ENCODE results near the gene NEDD4L. TPM values are rescaled to one million over a fixed set of nuclear protein-coding genes. Genes with fewer than 3 reads are reported as not detected.
"Not testable (repeated sequence)": the region's sequence is repeated elsewhere in the genome, so short reads cannot be mapped to it uniquely, and the experiment has no call there.

The NEDD4L gene
- total RNA-seq, 1 donor from 2014 or later = 55.3 TPM

DNA sequence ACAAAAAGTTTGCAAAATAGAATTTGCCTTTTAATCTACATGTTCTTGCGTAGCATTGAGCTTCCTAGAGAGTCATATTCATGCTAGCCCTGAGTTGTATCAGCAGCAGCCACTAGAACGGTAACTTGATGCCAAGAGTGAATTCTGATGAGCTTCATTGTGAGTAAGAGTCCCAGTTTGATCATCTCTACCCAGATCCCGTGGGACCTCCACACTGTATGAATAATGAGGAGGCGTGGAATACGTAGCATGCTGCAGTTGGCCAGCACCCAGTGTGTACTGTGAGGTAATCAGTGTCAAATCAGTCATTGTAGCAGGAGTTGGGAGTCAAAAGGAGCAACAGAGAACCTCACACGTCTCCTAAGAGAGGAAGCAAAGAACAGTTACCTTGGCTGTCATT is 197.9 kb downstream of the NEDD4L start:
- DNase-seq = no peak

DNA sequence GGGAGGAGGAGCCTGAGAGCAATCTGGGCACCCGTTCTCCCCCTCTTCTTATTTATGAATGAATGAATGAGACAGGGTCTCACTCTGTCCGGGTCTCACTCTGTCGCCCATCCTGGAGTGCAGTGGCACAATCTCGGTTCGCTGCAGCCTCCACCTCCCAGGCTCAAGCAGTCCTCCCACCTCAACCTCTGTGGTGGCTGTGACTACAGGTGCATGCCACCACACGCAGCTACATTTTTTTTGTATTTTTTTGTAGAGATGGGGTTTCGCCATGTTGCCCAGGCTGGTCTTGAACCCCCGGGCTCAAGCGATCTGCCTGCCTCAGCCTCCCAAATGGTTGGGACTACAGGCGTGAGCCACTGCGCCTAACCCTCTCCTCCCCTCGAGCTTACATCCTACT is 198.4 kb downstream of the NEDD4L start:
- no peak for DNase-seq

DNA sequence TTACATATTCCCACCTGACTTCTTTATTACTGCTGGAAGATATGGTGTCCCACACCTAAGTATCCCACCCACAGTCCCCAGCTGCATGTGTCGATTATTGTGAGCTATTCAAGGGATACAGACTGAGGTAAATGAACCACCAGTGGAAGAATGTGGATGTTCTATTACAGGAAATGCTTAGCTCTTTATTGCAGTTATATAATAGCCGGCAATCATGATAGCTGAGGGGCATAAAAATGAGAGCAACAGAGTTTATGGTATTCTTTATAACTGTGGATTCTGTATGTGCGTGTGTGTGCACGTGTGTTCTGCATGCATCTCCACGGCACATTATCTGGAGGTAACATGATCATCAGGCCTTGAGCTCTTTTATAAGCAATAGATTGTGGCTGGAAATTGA is 198.9 kb downstream of the NEDD4L start:
- no peak for DNase-seq

- no peak for DNase-seq
These were observed 199.4 kb downstream of the NEDD4L start for GRCh38 chr18:58243401-58243800.

GRCh38 chr18:58247363-58247834 is 203.4 kb downstream of the NEDD4L start:
- peak; percentile 65 for DNase-seq

DNA sequence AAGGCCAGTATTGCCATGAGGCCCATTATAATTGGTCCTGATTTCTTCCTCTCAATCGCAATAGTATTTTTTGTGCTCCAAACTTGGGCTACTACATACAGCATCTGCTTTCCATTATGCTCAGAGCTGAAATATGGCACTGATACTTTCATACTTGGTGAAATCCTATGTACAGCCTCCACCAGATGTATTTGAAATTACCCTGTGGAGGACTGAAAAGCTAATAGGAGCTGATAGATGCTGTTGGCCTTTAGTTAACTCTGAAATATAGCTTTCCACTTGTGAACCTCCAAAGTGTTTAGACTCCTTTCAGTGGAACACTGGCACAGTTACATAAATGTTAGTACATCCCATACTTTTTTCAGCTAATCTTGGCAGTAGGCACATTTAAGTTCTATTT is 205.7 kb downstream of the NEDD4L start:
- no peak for DNase-seq

DNA sequence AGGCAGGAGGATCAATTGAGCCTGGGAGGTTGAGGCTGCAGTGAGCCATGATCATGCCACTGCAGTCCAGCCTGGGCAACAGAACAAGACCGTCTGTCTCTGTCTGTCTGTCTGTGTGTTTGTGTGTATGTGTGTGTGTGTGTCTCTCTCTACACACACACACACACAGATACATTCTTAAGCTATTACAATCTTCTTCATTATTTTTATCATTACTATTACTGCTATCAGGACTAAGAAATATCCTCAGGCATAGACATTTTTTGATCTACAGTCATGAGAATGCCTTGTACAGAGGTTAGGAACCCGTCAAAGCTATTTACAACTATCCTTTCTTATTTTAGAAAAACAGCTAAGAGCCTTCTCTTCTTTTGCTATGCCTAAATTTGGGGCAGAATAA is 207.4 kb downstream of the NEDD4L start:
- no peak for DNase-seq

- no peak for DNase-seq
These were observed 208.1 kb downstream of the NEDD4L start for GRCh38 chr18:58252166-58252565.

DNA sequence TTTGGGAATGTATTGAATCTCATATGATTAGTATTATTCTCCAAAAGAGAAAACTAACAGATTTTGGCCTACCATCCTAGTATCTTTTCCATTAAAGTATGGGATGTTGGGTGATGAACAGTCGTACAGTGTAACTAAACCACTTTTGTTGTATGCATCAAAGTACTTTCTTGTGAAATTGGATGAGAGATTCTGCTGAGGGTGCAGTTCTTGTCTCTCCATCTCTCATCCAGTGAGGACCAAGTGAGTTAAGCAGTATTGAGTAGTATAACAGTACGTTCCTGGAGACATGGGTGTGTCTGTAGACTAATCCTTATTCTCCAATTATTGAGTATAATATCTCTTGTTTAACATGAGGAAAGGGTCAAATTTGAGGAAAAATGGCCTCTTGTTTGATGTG is 209.3 kb downstream of the NEDD4L start:
- no peak for DNase-seq

DNA sequence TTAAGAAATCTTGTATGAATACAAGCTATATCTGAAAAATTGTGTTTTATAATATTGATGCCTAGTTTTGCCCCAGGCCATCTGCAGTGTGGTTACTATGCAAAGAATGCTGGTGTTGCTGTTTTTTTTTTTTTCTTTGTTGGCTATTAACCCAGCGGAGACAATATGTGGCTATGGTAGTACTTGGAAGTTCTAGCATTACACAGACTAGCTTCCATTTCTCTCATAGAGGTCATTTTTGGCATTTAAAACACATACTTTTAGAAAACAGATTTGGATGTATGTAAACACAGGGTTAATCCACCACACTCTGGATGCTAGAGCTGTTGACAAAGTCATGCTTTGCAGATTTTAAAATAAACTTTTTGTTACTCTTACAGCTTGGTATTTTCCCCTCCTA is 209.8 kb downstream of the NEDD4L start:
- no peak for DNase-seq

GRCh38 chr18:58254873-58255511 is 211.0 kb downstream of the NEDD4L start:
- peak; percentile 94 for DNase-seq

GRCh38 chr18:58255701-58256311 is 211.8 kb downstream of the NEDD4L start:
- DNase-seq = no peak

- no peak for DNase-seq
These were observed 212.5 kb downstream of the NEDD4L start for GRCh38 chr18:58256316-58257080.

DNA sequence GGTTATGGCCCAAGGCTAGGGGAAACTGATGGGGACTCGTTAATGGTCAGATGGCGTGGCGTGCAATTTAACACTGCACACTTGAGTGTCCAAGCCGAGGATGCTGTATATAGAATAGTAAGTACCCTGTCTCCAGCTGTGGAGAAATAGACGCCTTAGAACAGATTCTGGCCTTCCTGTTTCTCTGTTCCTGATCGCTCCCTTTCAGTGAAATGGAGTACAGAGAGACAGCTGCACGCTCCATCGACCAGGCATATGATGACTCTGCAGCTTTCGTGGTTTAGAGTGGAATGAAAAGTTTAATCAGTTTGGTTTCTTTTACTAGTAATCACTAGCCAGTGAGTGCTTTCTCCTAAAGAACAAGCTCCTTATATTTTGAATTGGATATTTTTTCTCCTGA is 213.4 kb downstream of the NEDD4L start:
- DNase-seq = peak; percentile 86

GRCh38 chr18:58258692-58259342 is 214.8 kb downstream of the NEDD4L start:
- DNase-seq = peak; percentile 81

GRCh38 chr18:58263055-58263957 is 219.3 kb downstream of the NEDD4L start:
- DNase-seq = peak; percentile 63

DNA sequence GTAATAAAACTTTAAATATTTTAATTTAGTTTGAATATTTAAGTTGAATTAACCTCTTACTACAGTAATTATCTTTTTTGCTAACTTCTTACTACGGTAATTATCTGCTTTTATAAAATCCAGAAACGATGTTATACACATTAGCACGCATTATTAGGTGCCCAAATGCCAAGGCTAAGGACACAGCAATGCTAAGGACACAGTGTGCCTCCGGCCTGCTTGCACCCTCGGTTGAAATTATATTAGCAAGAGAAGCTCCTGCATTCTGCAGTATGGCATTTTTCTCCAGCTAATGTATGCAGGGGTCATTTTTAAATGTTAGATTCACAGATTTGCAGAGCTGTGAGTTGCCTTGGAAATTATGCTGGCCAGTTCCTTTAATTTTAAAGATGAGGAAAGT is 220.0 kb downstream of the NEDD4L start:
- DNase-seq = no peak

- DNase-seq = peak; percentile 30
These were observed 220.8 kb downstream of the NEDD4L start for GRCh38 chr18:58264840-58265239.

DNA sequence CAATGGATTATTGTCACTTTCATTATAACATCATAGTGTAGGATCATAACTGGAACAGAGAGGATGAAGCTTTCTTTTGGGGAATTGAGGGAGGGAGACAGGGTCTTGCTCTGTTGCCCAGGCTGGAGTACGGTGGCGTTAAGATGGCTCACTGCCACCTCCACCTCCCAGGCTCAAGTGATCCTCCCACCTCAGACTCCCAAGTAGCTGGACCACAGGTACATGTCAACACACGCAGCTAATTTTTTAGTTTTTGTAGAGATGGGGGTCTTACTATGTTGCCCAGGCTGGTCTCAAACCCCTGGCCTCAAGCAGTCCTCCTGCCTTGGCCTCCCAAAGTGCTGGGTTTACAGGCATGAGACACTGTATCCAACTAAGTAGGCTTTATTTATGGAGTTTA is 221.5 kb downstream of the NEDD4L start:
- not testable (repeated sequence) for DNase-seq

- DNase-seq = no peak
These were observed 222.3 kb downstream of the NEDD4L start for GRCh38 chr18:58266291-58266690.

DNA sequence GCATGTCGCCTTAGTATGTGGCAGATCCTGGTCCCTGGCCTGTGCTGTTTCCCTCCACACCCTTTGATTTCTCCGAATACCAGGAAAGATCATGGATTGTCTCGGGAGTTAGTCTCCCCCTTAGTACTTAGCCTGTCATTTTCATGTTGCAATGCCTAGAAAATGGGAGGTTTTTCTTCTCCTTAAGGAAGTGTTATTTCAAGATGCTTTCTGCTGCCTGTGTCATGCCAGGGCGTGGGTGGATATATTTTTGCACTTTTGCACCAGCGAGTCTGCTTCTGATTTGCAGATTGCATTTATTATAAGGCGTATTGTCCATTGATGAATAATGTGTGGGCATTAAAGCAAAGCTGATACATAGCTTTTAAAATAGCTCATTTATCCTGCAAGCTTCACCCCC is 223.5 kb downstream of the NEDD4L start:
- DNase-seq = no peak

DNA sequence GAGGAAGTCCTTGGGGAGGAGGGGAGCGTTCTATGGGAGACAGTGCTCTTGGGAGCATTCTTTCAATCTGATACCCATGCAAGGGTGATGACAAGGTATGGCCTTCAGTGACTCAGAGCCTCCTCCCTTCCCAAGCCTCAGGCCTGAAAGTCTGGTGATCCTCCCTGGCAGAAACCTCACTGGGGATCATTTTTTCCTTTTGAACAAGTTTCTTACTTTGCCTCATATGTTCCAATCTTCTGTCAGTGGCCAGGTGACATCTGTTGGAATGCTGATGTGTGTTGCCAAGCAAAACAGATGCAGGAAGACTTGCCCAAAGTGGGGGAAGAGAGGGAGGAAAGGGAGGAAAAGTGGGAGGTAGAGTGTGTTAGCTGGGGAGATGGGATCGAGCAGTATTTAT is 224.8 kb downstream of the NEDD4L start:
- peak; percentile 72 for DNase-seq
